Hindlimb muscle (tissue), 1 donor: ENCODE results near the gene CCL13. TPM values are rescaled to one million over a fixed set of nuclear protein-coding genes. Genes with fewer than 3 reads are reported as not detected.
"Not testable (repeated sequence)": the region's sequence is repeated elsewhere in the genome, so short reads cannot be mapped to it uniquely, and the experiment has no call there.

Experiments used
- DNase-seq: peaks from one replicate; pipeline ENCODE4 v3.0.0-alpha.2; 2013
- polyA plus RNA-seq: library from polyadenylated mRNA; unstranded; fragments of 120-200 nt; gene quantifications from one replicate; pipeline ENCODE4 v1.2.1, GENCODE V29; 2013; ENCODE audit not compliant: insufficient read length

The CCL13 gene
- polyA plus RNA-seq, result 0.31 TPM

- DNase-seq, result no peak
Measured at GRCh38 chr17:34356194-34356593, at the start of gene CCL13. Gene CCL13 (plus strand): TSS chr17:34356480. CDS start chr17:34356527, 47 bp downstream.

- no peak for DNase-seq
Measured at GRCh38 chr17:34307110-34307509, 49.2 kb upstream of the CCL13 start.

GRCh38 chr17:34308371-34308770, 47.9 kb upstream of the CCL13 start:
- DNase-seq, result no peak

GRCh38 chr17:34311291-34311690, 45.0 kb upstream of the CCL13 start:
- DNase-seq, result no peak

GRCh38 chr17:34312080-34312479, 44.2 kb upstream of the CCL13 start:
- DNase-seq, result no peak

GRCh38 chr17:34313164-34313563, 43.1 kb upstream of the CCL13 start:
- no peak for DNase-seq

- DNase-seq, result no peak
Measured at GRCh38 chr17:34314279-34314678, 42.0 kb upstream of the CCL13 start.

- DNase-seq, result no peak
Measured at GRCh38 chr17:34318474-34318873, 37.8 kb upstream of the CCL13 start.

GRCh38 chr17:34319039-34319483, 37.2 kb upstream of the CCL13 start, which contains the start of gene CCL8:
Gene CCL8 (plus strand): TSS chr17:34319435. CDS start chr17:34319502, 67 bp downstream.
- no peak for DNase-seq

GRCh38 chr17:34321964-34322363, 34.3 kb upstream of the CCL13 start:
- no peak for DNase-seq

- not testable (repeated sequence) for DNase-seq
Measured at GRCh38 chr17:34327580-34327979, 28.7 kb upstream of the CCL13 start.

- DNase-seq, result no peak
Measured at GRCh38 chr17:34337701-34338100, 18.6 kb upstream of the CCL13 start.

- no peak for DNase-seq
Measured at GRCh38 chr17:34339138-34339770, 17.0 kb upstream of the CCL13 start.

GRCh38 chr17:34341916-34342315, 14.4 kb upstream of the CCL13 start:
- no peak for DNase-seq

- no peak for DNase-seq
Measured at GRCh38 chr17:34347063-34347462, 9.2 kb upstream of the CCL13 start.

- no peak for DNase-seq
Measured at GRCh38 chr17:34349751-34350150, 6.5 kb upstream of the CCL13 start.

- DNase-seq, result no peak
Measured at GRCh38 chr17:34351096-34351495, 5.2 kb upstream of the CCL13 start.

- DNase-seq, result no peak
Measured at GRCh38 chr17:34352191-34352590, 4.1 kb upstream of the CCL13 start.

- DNase-seq, result no peak
Measured at GRCh38 chr17:34354637-34355036, 1.6 kb upstream of the CCL13 start.

GRCh38 chr17:34357398-34357797, 1.1 kb downstream of the CCL13 start:
- no peak for DNase-seq

GRCh38 chr17:34358631-34359030, 2.4 kb downstream of the CCL13 start:
- DNase-seq, result no peak

- DNase-seq, result no peak
Measured at GRCh38 chr17:34360601-34361270, 4.5 kb downstream of the CCL13 start.

- peak; percentile 88 for DNase-seq
Measured at GRCh38 chr17:34361478-34362061, 5.3 kb downstream of the CCL13 start.

GRCh38 chr17:34363183-34363661, 6.9 kb downstream of the CCL13 start, which contains the start of gene CCL1:
Gene CCL1 (minus strand): TSS chr17:34363233. CDS start chr17:34363161, 72 bp downstream.
- no peak for DNase-seq
